Stimulated activated CD4-positive, alpha-beta T cell treated with anti-CD3 and anti-CD28 coated beads, TNF-alpha, amount 100 ng/mL, for 1 hour (primary cell): ENCODE measurements around the gene EME2.

Experiments
- DNase-seq, 3 donors: peaks; one replicate each; pipeline ENCODE4 v3.0.0-alpha.2; 2020; ENCODE audit warnings: low read depth in 3 of 3, low spot score in 1 of 3

The EME2 gene

GRCh38 chr16:1777375-1778199 is 5.0 kb downstream of the EME2 start:
- DNase-seq, result no peak

GRCh38 chr16:1778200-1779179 is 5.9 kb downstream of the EME2 start:
- no peak for DNase-seq

GRCh38 chr16:1779234-1779701 is 6.7 kb downstream of the EME2 start:
- no peak for DNase-seq

GRCh38 chr16:1779741-1780676 is 7.4 kb downstream of the EME2 start:
- no peak for DNase-seq

GRCh38 chr16:1780677-1781072 is 8.1 kb downstream of the EME2 start:
- DNase-seq, result no peak

- DNase-seq, result no peak
Measured at GRCh38 chr16:1781254-1781653, 8.6 kb downstream of the EME2 start.

GRCh38 chr16:1781758-1782407 is 9.3 kb downstream of the EME2 start:
- no peak for DNase-seq

- DNase-seq, result peak; percentile 88 to 97 (median 96)
Measured at GRCh38 chr16:1782408-1783264, 10.0 kb downstream of the EME2 start, which contains the start of the genes NUBP2 and SPSB3. Gene NUBP2 (plus strand): TSS chr16:1782960. CDS start chr16:1783021, 61 bp downstream. Gene SPSB3 (minus strand): TSS chr16:1782571. CDS start chr16:1781483, 1,088 bp downstream.

GRCh38 chr16:1784977-1785845 is 12.6 kb downstream of the EME2 start:
- no peak for DNase-seq

- DNase-seq, result no peak
Measured at GRCh38 chr16:1785846-1786170, 13.2 kb downstream of the EME2 start.

- DNase-seq, result no peak
Measured at GRCh38 chr16:1786242-1787055, 13.8 kb downstream of the EME2 start.

- DNase-seq, result no peak
Measured at GRCh38 chr16:1787056-1787321, 14.4 kb downstream of the EME2 start.

- no peak for DNase-seq
Measured at GRCh38 chr16:1787322-1788094, 14.9 kb downstream of the EME2 start.

- DNase-seq, result no peak
Measured at GRCh38 chr16:1788095-1788707, 15.6 kb downstream of the EME2 start.

GRCh38 chr16:1788708-1789100 is 16.1 kb downstream of the EME2 start:
- no peak for DNase-seq

- DNase-seq, result no peak
Measured at GRCh38 chr16:1789643-1790045, 17.0 kb downstream of the EME2 start.

- DNase-seq, result no peak
Measured at GRCh38 chr16:1790261-1790610, 17.6 kb downstream of the EME2 start.
